Peyer's patch (tissue), 4 donors: Measurements from ENCODE around the gene HVCN1. TPM values are rescaled to one million over a fixed set of nuclear protein-coding genes. Genes with fewer than 3 reads are reported as not detected.

ENCODE experiments used
- DNase-seq, 3 donors: peaks; one replicate each; pipeline ENCODE4 v3.0.0-alpha.2; 2017 to 2019
- H3K27ac ChIP-seq, 4 donors: fragments of 200-600 bp; sonication (generic); one replicate each; pipeline ENCODE4 v1.5.1; 2016 to 2019
- H3K27me3 ChIP-seq, 2 donors: fragments of 200-600 bp; sonication (generic); one replicate each; pipeline ENCODE4 v1.5.1; 2019
- H3K36me3 ChIP-seq, 3 donors: fragments of 200-600 bp; sonication (generic); one replicate each; pipeline ENCODE4 v1.5.1; 2016 to 2019
- H3K4me1 ChIP-seq, 4 donors: fragments of 200-600 bp; sonication (generic); one replicate each; pipeline ENCODE4 v1.5.1; 2016 to 2019
- H3K4me3 ChIP-seq, 4 donors: fragments of 200-600 bp; sonication (generic); 1 replicate in 3 of 4; 2 replicates in 1 of 4; pipeline ENCODE4 v1.5.1; 2016 to 2019; ENCODE audit warnings: mild to moderate bottlenecking in 1 of 4
- H3K9me3 ChIP-seq, 4 donors: fragments of 200-600 bp; sonication (generic); one replicate each; pipeline ENCODE4 v1.5.1; 2016 to 2019; ENCODE audit warnings: mild to moderate bottlenecking in 1 of 4
- POLR2A ChIP-seq, 2 donors: fragments of 450-650 bp; IDR thresholded peaks; one replicate each; pipeline ENCODE4 v1.5.1; 2017; ENCODE audit warnings: antibody characterized with exemption in 2 of 2, mild to moderate bottlenecking in 2 of 2, moderate library complexity in 2 of 2
- total RNA-seq, 4 donors: library from RNA; depleted of rRNA; stranded (reverse); fragments of >200 nt; gene quantifications; one replicate each; pipeline ENCODE4 v1.1.0, GENCODE V29; 2016
- TF ChIP-seq, protein P1 (sequence below), 6 experiments: fragments of 450-650 bp in 4 of 6; fragments of 200-600 bp in 2 of 6; sonication (generic) in 1 of 6; IDR thresholded peaks; one replicate each; pipeline ENCODE4 v1.5.1; 2017 to 2019; ENCODE audit warnings: antibody characterized with exemption in 6 of 6, mild to moderate bottlenecking in 3 of 6, moderate library complexity in 1 of 6

Gene HVCN1
- total RNA-seq, 4 donors from 2014 or later, result 2.6 to 16.5 (median 4.7) TPM

DNA sequence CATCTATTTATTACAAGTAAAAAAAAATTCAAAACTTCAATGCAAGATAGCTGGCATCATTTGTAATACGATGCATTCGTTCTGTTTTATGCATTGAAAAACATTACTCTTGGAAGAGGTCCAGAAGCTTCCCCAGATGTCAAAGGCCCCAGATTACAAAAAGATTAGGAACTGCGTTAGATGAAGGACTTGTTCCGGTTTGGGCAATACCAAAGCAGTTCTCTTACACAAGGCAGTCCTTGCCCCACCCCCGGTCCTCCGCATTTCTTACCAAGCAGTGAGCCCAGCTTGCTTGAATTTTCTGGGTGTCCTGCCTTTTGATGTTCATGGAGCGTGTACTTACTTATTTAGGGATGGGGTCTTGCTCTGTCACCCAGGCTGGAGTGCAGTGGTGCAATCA is 4.8 kb upstream of the HVCN1 start:
- no peaks in the 10 kb centered on the region for H3K36me3 ChIP-seq
- no peak overlapping the region for H3K4me3 ChIP-seq
- peak overlapping the region in 3 of 4 donors; percentile 42 to 49 (median 43) for H3K27ac ChIP-seq
- no peak for DNase-seq
- no peaks in the 10 kb centered on the region for H3K27me3 ChIP-seq
- no peak for TF ChIP-seq POLR2A (IDR thresholded peaks at IDR 0.05)
- TF ChIP-seq, protein P1, sequence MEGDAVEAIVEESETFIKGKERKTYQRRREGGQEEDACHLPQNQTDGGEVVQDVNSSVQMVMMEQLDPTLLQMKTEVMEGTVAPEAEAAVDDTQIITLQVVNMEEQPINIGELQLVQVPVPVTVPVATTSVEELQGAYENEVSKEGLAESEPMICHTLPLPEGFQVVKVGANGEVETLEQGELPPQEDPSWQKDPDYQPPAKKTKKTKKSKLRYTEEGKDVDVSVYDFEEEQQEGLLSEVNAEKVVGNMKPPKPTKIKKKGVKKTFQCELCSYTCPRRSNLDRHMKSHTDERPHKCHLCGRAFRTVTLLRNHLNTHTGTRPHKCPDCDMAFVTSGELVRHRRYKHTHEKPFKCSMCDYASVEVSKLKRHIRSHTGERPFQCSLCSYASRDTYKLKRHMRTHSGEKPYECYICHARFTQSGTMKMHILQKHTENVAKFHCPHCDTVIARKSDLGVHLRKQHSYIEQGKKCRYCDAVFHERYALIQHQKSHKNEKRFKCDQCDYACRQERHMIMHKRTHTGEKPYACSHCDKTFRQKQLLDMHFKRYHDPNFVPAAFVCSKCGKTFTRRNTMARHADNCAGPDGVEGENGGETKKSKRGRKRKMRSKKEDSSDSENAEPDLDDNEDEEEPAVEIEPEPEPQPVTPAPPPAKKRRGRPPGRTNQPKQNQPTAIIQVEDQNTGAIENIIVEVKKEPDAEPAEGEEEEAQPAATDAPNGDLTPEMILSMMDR (IDR thresholded peaks at IDR 0.05), result no peak
- H3K4me1 ChIP-seq, result peaks cover 0 to 22% (median 8%) of the 10 kb centered on the region in 4 donors
- H3K9me3 ChIP-seq, result no peaks in the 10 kb centered on the region

DNA sequence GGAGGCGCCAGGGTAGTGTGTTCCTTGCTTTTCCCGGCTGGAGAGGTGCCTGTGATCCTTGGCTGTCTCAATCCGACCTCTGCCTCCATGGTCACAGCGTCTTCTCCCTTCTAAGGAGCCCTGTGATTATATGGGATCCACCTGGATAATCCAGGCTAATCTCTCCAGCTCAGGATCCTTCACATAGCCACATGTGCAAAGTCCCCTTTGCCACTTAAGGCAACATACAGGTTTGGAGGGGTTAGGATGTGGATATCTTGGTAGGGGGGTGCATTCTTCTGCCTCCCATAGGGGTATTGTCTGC is 1.2 kb upstream of the HVCN1 start:
- TF ChIP-seq POLR2A (IDR thresholded peaks at IDR 0.05), result no peak
- TF ChIP-seq, protein P1 (IDR thresholded peaks at IDR 0.05), result no peak
- peak overlapping the region in 3 of 4 donors; percentile 72 to 93 (median 80) for H3K27ac ChIP-seq

DNA sequence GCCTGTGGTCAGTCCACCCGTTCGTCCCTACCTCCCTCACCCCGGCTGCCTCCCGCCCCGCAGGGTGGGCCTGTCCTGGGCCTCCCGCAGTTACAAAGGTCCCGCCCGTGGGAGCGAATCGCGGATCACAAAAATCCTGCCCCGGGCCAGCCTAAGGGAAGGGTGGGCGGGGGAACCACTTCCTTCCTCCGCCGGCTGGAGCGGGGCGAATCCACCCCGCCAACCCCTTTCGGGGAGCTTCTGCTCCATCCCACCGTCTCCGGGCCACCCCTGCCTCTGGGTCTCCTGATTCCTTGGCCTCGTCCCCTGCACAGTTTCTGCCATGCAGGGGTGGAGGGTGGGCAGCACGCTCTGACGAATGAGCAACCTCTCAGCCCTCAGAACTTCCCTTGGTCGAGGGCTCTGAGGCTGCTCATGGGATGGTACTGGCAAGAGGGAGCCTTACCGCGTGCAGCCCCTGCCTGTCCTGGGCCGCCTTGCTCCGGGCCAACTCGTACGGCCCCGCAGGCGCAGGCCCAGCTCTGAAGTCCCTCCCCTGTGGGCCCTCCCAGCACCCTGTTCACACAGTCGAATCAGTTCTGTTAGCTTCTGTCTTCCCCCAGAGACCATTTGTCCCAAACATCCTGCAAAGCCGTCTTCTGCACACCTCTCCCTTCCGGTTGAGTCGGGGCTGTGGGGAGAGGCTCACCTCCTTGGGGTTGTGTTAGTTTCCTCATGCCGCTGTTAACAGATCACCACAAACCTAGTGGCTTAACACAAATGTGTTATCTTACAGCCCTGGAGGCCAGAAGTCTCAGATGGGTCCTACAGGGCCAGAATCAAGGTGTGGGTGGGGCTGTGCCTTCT is 589 bp upstream of the HVCN1 start:
- Histone ChIP-seq H3K27me3 (no peaks in the 10 kb centered on the region), H3K9me3 (no peaks in the 10 kb centered on the region), H3K4me1 (peaks cover 0 to 28% (median 11%) of the 10 kb centered on the region in 4 donors), H3K4me3 (peak overlapping the region; percentile 57 to 92 (median 62)), H3K27ac (peak overlapping the region; percentile 72 to 93 (median 78)), H3K36me3 (no peaks in the 10 kb centered on the region)
- TF ChIP-seq POLR2A (IDR thresholded peaks at IDR 0.05), result no peak
- TF ChIP-seq, protein P1 (IDR thresholded peaks at IDR 0.05), result no peak
- peak; percentile 64 to 78 (median 71) for DNase-seq

More for the DNA sequence above, 1.2 kb upstream of the HVCN1 start:
- H3K4me1 ChIP-seq, result peaks cover 0 to 28% (median 11%) of the 10 kb centered on the region in 4 donors
- no peak for DNase-seq
- H3K4me3 ChIP-seq, result peak overlapping the region in 1 of 4 donors; percentile 92
- no peaks in the 10 kb centered on the region for H3K9me3 ChIP-seq
- H3K36me3 ChIP-seq, result no peaks in the 10 kb centered on the region
- no peaks in the 10 kb centered on the region for H3K27me3 ChIP-seq

DNA sequence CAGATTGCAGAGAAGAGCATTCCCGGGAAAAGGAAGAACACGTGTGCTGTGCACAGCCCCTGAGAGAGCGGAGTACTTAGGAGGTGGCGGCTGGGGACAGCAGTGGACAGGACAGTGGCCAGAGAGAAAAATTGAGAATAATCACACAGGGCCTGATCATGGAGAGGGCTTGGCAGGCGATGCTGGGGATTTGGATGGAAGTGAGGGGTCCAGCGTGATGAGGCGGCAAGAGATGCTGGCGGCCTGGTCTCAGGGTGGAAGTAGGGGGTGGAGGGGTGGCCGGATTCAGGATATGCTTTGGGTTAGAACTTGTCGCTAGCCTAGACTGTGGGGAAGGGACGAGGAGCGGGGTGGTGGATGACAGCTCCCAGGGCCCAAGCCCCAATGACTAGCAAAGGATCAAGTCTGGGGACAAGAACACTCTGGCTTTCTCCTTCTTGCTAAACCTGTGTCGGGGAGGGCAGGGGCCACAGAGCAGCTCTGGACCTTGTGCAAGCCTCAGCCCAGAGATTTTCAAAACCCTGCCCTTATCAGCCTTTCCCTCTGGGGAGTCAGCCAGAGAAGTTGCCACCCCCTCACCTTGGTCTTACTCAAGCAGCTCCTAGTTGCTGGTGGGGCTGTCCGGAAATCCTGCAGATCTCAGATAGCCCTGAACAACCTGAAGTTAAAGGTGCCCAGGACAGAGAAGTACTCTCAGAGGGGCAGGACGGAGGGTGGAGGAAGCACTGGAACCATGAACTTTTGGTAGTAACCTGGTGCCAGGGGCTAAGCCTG is 1.3 kb downstream of the HVCN1 start:
- peak overlapping the region in 1 of 4 donors; percentile 93 for H3K27ac ChIP-seq
- TF ChIP-seq, protein P1 (IDR thresholded peaks at IDR 0.05), result no peak
- no peak for TF ChIP-seq POLR2A (IDR thresholded peaks at IDR 0.05)
- peak in 1 of 3 donors; percentile 45 for DNase-seq
- H3K36me3 ChIP-seq, result no peaks in the 10 kb centered on the region
- no peaks in the 10 kb centered on the region for H3K9me3 ChIP-seq
- H3K4me3 ChIP-seq, result peak overlapping the region in 3 of 4 donors; percentile 57 to 92 (median 66)
- H3K27me3 ChIP-seq, result no peaks in the 10 kb centered on the region
- H3K4me1 ChIP-seq, result peaks cover 0 to 28% (median 8%) of the 10 kb centered on the region in 4 donors

DNA sequence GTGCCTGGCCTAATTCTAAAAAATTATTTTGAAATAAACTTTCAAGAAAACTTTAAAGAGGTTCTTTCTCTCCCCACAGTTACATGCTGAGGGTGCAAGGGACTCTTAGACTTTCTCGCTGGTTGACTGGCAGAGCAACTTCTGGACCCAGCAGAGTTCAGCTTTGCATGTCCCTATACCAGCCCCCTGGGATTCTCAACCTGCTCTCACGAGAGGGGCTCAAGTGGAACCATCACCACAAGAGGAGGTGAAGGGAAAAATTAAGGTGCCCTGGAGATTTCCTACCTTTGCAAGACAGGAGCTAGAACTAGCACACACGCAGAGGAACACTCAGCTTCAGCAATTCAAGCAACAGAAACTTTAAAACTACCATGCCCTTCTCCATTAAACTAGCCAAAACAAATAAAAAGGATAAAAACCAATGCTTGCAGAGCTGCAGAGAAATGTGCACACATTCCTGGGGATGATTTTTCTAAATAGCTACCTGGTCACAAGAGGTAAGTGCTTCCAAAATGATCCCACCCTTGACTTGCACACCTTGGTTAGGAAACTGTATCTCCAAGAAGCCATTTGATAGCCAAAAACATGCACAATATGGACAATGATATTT is 2.5 kb downstream of the HVCN1 start:
- H3K27me3 ChIP-seq, result no peaks in the 10 kb centered on the region
- H3K9me3 ChIP-seq, result no peaks in the 10 kb centered on the region
- no peaks in the 10 kb centered on the region for H3K36me3 ChIP-seq
- H3K27ac ChIP-seq, result peak overlapping the region in 1 of 4 donors; percentile 93
- TF ChIP-seq, protein P1 (IDR thresholded peaks at IDR 0.05), result no peak
- no peak for TF ChIP-seq POLR2A (IDR thresholded peaks at IDR 0.05)
- H3K4me1 ChIP-seq, result peaks cover 0 to 28% (median 8%) of the 10 kb centered on the region in 4 donors
- H3K4me3 ChIP-seq, result peak overlapping the region in 1 of 4 donors; percentile 92
- no peak for DNase-seq
